Choroid plexus epithelial cell (primary cell): ENCODE data around the gene IL17RB.

ENCODE experiments used
- DNase-seq: peaks from one replicate; pipeline ENCODE4 v3.0.0-alpha.2; 2010; ENCODE audit warnings: low read depth
- H3K4me3 ChIP-seq: 2 replicates; pipeline ENCODE4 v1.5.1; 2011; ENCODE audit warnings: low read depth, mild to moderate bottlenecking, control low read depth, low read length, moderate library complexity
- TF ChIP-seq, protein P1 (sequence below): conservative IDR thresholded peaks from 2 replicates; pipeline ENCODE4 v1.5.1; 2011; ENCODE audit warnings: low read depth, mild to moderate bottlenecking, control low read depth, inconsistent platforms, low read length, moderate library complexity

IL17RB gene

DNA sequence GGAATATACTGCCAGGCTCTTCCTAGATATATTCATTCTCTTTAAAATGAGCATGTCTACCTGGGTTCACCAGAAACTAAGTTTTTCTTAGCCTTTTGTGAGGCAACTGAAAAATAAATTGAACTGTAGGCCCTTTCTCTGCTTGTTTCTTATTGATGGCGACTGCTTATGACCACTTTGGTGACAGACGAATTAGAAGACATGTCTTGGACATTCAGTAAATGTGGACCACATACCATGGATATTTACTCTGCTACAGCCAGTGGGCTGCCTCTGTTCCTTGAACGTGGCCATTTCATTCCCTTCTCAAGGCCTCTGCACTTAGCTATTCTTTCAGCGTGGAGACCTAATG, 45.9 kb downstream of the IL17RB start:
- peak overlapping the region; percentile 90 for H3K4me3 ChIP-seq
- DNase-seq = no peak
- TF ChIP-seq, protein P1, sequence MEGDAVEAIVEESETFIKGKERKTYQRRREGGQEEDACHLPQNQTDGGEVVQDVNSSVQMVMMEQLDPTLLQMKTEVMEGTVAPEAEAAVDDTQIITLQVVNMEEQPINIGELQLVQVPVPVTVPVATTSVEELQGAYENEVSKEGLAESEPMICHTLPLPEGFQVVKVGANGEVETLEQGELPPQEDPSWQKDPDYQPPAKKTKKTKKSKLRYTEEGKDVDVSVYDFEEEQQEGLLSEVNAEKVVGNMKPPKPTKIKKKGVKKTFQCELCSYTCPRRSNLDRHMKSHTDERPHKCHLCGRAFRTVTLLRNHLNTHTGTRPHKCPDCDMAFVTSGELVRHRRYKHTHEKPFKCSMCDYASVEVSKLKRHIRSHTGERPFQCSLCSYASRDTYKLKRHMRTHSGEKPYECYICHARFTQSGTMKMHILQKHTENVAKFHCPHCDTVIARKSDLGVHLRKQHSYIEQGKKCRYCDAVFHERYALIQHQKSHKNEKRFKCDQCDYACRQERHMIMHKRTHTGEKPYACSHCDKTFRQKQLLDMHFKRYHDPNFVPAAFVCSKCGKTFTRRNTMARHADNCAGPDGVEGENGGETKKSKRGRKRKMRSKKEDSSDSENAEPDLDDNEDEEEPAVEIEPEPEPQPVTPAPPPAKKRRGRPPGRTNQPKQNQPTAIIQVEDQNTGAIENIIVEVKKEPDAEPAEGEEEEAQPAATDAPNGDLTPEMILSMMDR = no peak

GRCh38 chr3:53899750-53900149, 53.4 kb downstream of the IL17RB start:
- no peak overlapping the region for H3K4me3 ChIP-seq
- TF ChIP-seq, protein P1 = no peak
- DNase-seq = no peak

DNA sequence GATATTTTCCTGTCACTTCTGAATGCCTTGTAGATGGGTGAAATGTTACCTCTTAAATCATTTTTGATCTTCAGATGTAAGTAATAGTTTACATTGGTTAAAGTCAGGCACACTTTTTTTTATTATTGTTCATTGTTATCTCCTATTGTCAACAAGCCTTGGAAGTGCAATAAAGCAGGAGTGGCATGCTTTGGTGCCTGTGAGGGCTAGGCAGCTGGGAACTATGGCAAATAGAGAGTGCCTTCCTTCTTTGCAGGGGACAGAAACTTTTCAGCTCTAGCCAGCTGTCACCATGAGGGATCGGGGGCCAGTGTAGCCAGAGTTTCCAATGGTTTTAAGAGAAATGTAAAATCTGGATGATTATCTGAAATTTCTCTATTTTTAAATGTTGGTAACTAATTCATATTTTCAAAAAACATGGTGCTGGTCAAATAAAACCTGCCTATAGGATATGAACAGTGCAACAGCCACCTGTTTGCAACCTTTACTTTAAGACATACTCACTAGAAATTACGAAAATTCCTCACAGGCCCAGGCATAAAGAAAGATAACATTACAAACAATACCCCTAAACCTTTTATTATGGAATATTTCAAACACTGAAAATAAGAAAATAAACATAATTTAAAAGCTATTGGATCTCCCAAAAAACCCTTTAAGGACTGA, 54.4 kb downstream of the IL17RB start:
- no peak overlapping the region for H3K4me3 ChIP-seq
- no peak for DNase-seq
- TF ChIP-seq, protein P1 = no peak

- TF ChIP-seq, protein P1 = no peak
- no peak overlapping the region for H3K4me3 ChIP-seq
- DNase-seq = no peak
Measured at GRCh38 chr3:53902067-53902466, 55.7 kb downstream of the IL17RB start.

- DNase-seq = no peak
- TF ChIP-seq, protein P1 = no peak
- H3K4me3 ChIP-seq = no peak overlapping the region
Measured at GRCh38 chr3:53902711-53903110, 56.3 kb downstream of the IL17RB start.

DNA sequence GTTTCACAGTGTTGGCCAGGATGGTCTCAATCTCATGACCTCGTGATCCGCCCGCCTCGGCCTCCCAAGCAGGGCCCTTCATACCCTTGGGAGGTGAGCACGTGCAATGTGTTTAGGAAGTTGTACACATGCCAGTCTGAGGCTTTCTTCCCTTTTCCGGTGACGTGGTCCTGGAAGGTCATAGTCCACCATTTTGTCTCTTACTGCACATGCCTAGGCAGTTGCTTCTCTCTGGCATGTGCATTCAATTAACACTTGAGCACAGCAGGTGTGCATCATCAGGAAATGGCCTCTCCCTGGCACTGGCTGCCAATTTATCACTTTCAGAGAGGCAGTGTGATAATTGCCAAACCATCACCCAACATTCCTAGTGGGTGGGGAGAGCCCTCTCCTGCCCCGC, 67.0 kb downstream of the IL17RB start:
- DNase-seq = no peak
- TF ChIP-seq, protein P1 = no peak
- no peak overlapping the region for H3K4me3 ChIP-seq
